H1 (cell line): Measurements from ENCODE around the gene PLA2G2E. TPM values are rescaled to one million over a fixed set of nuclear protein-coding genes. Genes with fewer than 3 reads are reported as not detected.

Experiments used
- CTCF ChIA-PET: fragments of 300-600 bp; sonication (Branson Sonifier 250); formaldehyde crosslinking; loops from one replicate; lab custom pipeline; 2021; ENCODE audit not compliant: partially characterized antibody; lab: Charles Lee
- POLR2A ChIA-PET: fragments of 300-600 bp; sonication (Branson Sonifier 250); formaldehyde crosslinking; loops from one replicate; lab custom pipeline; 2021; ENCODE audit warnings: inconsistent platforms; ENCODE audit not compliant: partially characterized antibody; lab: Charles Lee
- DNase-seq, 2 experiments: peaks; one replicate each; pipeline versions ENCODE4 v3.0.0 to v3.0.0-alpha.2; 2010 to 2022; ENCODE audit warnings: low spot score in 2 of 2, low read depth in 1 of 2, mixed read lengths in 1 of 2
- FAIRE-seq: peaks from 2 replicates; lab custom pipeline; 2011; peaks lifted over from hg19 to GRCh38; lab: Jason Lieb, UNC
- H2AFZ ChIP-seq: 2 replicates; pipeline ENCODE4 v1.8.1; 2012; ENCODE audit warnings: low read length, inconsistent platforms
- H2AK5ac ChIP-seq: 2 replicates; pipeline ENCODE4 v1.6.1; 2013; ENCODE audit warnings: low read depth, low read length
- H2BK120ac ChIP-seq: replicated peaks from 2 replicates; pipeline ENCODE3; 2013; ENCODE audit warnings: low read depth, low read length, inconsistent platforms
- H2BK12ac ChIP-seq: 2 replicates; pipeline ENCODE4 v1.6.1; 2013; ENCODE audit warnings: low read depth, low read length
- H2BK15ac ChIP-seq: 2 replicates; pipeline ENCODE4 v1.6.1; 2013; ENCODE audit warnings: low read length
- H2BK20ac ChIP-seq: 2 replicates; pipeline ENCODE4 v1.6.1; 2013; ENCODE audit warnings: low read length
- H2BK5ac ChIP-seq: 2 replicates; pipeline ENCODE4 v1.6.1; 2013; ENCODE audit warnings: low read depth, low read length
- H3K14ac ChIP-seq: 2 replicates; pipeline ENCODE4 v1.6.1; 2013; ENCODE audit warnings: inconsistent platforms; ENCODE audit not compliant: insufficient read length
- H3K18ac ChIP-seq: 2 replicates; pipeline ENCODE4 v1.6.1; 2013; ENCODE audit warnings: low read length; ENCODE audit errors: extremely low read depth
- H3K23ac ChIP-seq: 2 replicates; pipeline ENCODE4 v1.6.1; 2013; ENCODE audit warnings: inconsistent platforms; ENCODE audit not compliant: insufficient read length
- H3K23me2 ChIP-seq: 2 replicates; pipeline ENCODE4 v1.6.1; 2013; ENCODE audit warnings: low read depth, low read length
- H3K27ac ChIP-seq: 2 replicates; pipeline ENCODE4 v1.6.1; 2011; ENCODE audit warnings: low read depth, low read length, inconsistent platforms
- H3K27me3 ChIP-seq, 4 experiments: replicated peaks in 1 of 4; 1 replicate in 1 of 4; 2 replicates in 3 of 4; pipeline versions ENCODE4 v1.6.1 to v1.8.1; 2011 to 2013; ENCODE audit warnings: low read length in 3 of 4, mild to moderate bottlenecking in 3 of 4, inconsistent platforms in 2 of 4, mixed read lengths in 2 of 4, moderate library complexity in 1 of 4; ENCODE audit not compliant: control insufficient read depth in 3 of 4, insufficient read depth in 3 of 4; ENCODE audit errors: extremely low read depth in 1 of 4
- H3K36me3 ChIP-seq, 4 experiments: 2 replicates each; pipeline versions ENCODE4 v1.6.1 to v1.8.1; 2011 to 2013; ENCODE audit warnings: mild to moderate bottlenecking in 4 of 4, low read length in 3 of 4, moderate library complexity in 2 of 4, control low read depth in 1 of 4, inconsistent platforms in 1 of 4; ENCODE audit not compliant: insufficient read depth in 4 of 4, control insufficient read depth in 2 of 4
- H3K4ac ChIP-seq: replicated peaks from 2 replicates; pipeline ENCODE3; 2013; ENCODE audit warnings: low read length, low read depth, mixed read lengths, inconsistent platforms; ENCODE audit not compliant: insufficient read length
- H3K4me1 ChIP-seq, 4 experiments: replicated peaks in 1 of 4; 1 replicate in 1 of 4; 2 replicates in 3 of 4; pipeline versions ENCODE4 v1.6.1 to v1.8.1; 2011 to 2013; ENCODE audit warnings: low read length in 3 of 4, inconsistent platforms in 2 of 4, mixed read lengths in 1 of 4; ENCODE audit not compliant: insufficient read depth in 4 of 4, control insufficient read depth in 3 of 4
- H3K4me2 ChIP-seq, 2 experiments: 2 replicates each; pipeline versions ENCODE4 v1.6.1 to v1.8.1; 2011 to 2013; ENCODE audit warnings: low read depth in 2 of 2, low read length in 2 of 2, control low read depth in 1 of 2, inconsistent platforms in 1 of 2, mild to moderate bottlenecking in 1 of 2; ENCODE audit not compliant: insufficient read depth in 1 of 2
- H3K4me3 ChIP-seq, 4 experiments: fragments of 200-600, 300-600 bp in 1 of 4; sonication (generic), shearing (Covaris generic), sonication (Bioruptor Twin) in 1 of 4; 2 replicates each; pipeline versions ENCODE4 v1.5.1 to v1.8.1; 2011 to 2016; ENCODE audit warnings: low read length in 4 of 4, low read depth in 3 of 4, control low read depth in 2 of 4, inconsistent platforms in 2 of 4, mild to moderate bottlenecking in 2 of 4, mixed read lengths in 1 of 4, moderate library complexity in 1 of 4; ENCODE audit not compliant: insufficient read depth in 2 of 4; ENCODE audit errors: extremely low read depth in 1 of 4
- H3K56ac ChIP-seq: replicated peaks from 2 replicates; pipeline ENCODE3; 2013; ENCODE audit warnings: low read depth, mild to moderate bottlenecking, mixed read lengths, low read length, inconsistent platforms; ENCODE audit not compliant: insufficient read length
- H3K79me1 ChIP-seq: 2 replicates; pipeline ENCODE4 v1.6.1; 2013; ENCODE audit warnings: low read depth, low read length, control low read depth
- H3K79me2 ChIP-seq, 2 experiments: 2 replicates each; pipeline versions ENCODE4 v1.6.1 to v1.8.1; 2012 to 2013; ENCODE audit warnings: low read length in 2 of 2, mild to moderate bottlenecking in 2 of 2, inconsistent platforms in 1 of 2; ENCODE audit not compliant: insufficient read depth in 2 of 2, control insufficient read depth in 1 of 2
- H3K9ac ChIP-seq, 4 experiments: replicated peaks in 1 of 4; 1 replicate in 1 of 4; 2 replicates in 3 of 4; pipeline versions ENCODE4 v1.6.1 to v1.8.1; 2011 to 2013; ENCODE audit warnings: low read depth in 3 of 4, low read length in 3 of 4, control low read depth in 2 of 4, mild to moderate bottlenecking in 2 of 4, moderate library complexity in 2 of 4, inconsistent platforms in 1 of 4; ENCODE audit errors: extremely low read depth in 1 of 4
- H3K9me3 ChIP-seq, 2 experiments: 2 replicates each; pipeline versions ENCODE4 v1.6.1 to v1.8.1; 2012 to 2013; ENCODE audit warnings: mild to moderate bottlenecking in 2 of 2, moderate library complexity in 2 of 2, control low read depth in 1 of 2, inconsistent platforms in 1 of 2, low read depth in 1 of 2, low read length in 1 of 2, mixed read lengths in 1 of 2; ENCODE audit not compliant: insufficient read depth in 2 of 2
- H4K20me1 ChIP-seq, 2 experiments: replicated peaks in 1 of 2; 2 replicates each; pipeline versions ENCODE3 to v1.8.1; 2011 to 2013; ENCODE audit warnings: inconsistent platforms in 2 of 2, low read length in 2 of 2, mild to moderate bottlenecking in 1 of 2; ENCODE audit not compliant: insufficient read depth in 2 of 2, control insufficient read depth in 1 of 2
- H4K5ac ChIP-seq: 2 replicates; pipeline ENCODE4 v1.6.1; 2013; ENCODE audit warnings: low read length, low read depth, mixed read lengths, inconsistent platforms; ENCODE audit not compliant: insufficient read length
- H4K8ac ChIP-seq: 2 replicates; pipeline ENCODE4 v1.8.0; 2013; ENCODE audit warnings: mild to moderate bottlenecking, moderate library complexity, low read length, inconsistent platforms; ENCODE audit not compliant: insufficient read depth; ENCODE audit errors: extremely low read depth
- H4K91ac ChIP-seq: replicated peaks from 2 replicates; pipeline ENCODE3; 2013; ENCODE audit warnings: low read length, mixed read lengths, inconsistent platforms; ENCODE audit not compliant: insufficient read length
- CTBP2 ChIP-seq: IDR thresholded peaks from 2 replicates; pipeline ENCODE4 v1.7.0; 2011; ENCODE audit warnings: borderline replicate concordance, mild to moderate bottlenecking, moderate library complexity, mixed read lengths, low read length; ENCODE audit not compliant: insufficient read depth, insufficient read length
- GTF2F1 ChIP-seq: IDR thresholded peaks from 2 replicates; pipeline ENCODE4 v1.6.1; 2012; ENCODE audit warnings: low read depth, low read length, improper control_type of control experiment, borderline replicate concordance
- NRF1 ChIP-seq: IDR thresholded peaks from 2 replicates; pipeline ENCODE4 v1.6.1; 2011; ENCODE audit warnings: mild to moderate bottlenecking, low read depth, low read length, improper control_type of control experiment
- RAD21 ChIP-seq, 2 experiments: IDR thresholded peaks in 1 of 2; conservative IDR thresholded peaks in 1 of 2; 2 replicates each; pipeline ENCODE4 v1.6.1; 2011; ENCODE audit warnings: low read depth in 2 of 2, low read length in 2 of 2, improper control_type of control experiment in 1 of 2, inconsistent platforms in 1 of 2, mild to moderate bottlenecking in 1 of 2, moderate library complexity in 1 of 2
- SIX5 ChIP-seq: IDR thresholded peaks from 2 replicates; pipeline ENCODE4 v1.6.1; 2011; ENCODE audit warnings: mild to moderate bottlenecking, low read depth, low read length
- USF2 ChIP-seq: IDR thresholded peaks from 2 replicates; pipeline ENCODE4 v1.6.1; 2011; ENCODE audit warnings: low read length, improper control_type of control experiment
- WGBS, 2 experiments: shearing (Covaris generic) in 1 of 2; methylation state at CpG; one replicate each; pipeline versions ENCODE4 v1.1.6 to v1.1.7; 2013 to 2015; ENCODE audit warnings: low lambda C conversion rate in 2 of 2, mixed read lengths in 2 of 2, inconsistent platforms in 1 of 2, low coverage in 1 of 2, missing lambda C conversion rate in 1 of 2; ENCODE audit not compliant: insufficient replicate concordance in 2 of 2, insufficient coverage in 1 of 2, insufficient read length in 1 of 2; ENCODE audit errors: extremely low coverage in 1 of 2, missing lambda C conversion rate in 1 of 2; 5-methylcytosine and 5-hydroxymethylcytosine counted together
- polyA plus RNA-seq, 7 experiments: library from polyadenylated mRNA; depleted of rRNA in 3 of 7; stranded (reverse) in 5 of 7; unstranded in 2 of 7; fragments of >200 nt in 5 of 7; fragments of 200-250 nt in 2 of 7; gene quantifications; 1 replicate in 5 of 7; 2 replicates in 1 of 7; 4 replicates in 1 of 7; pipeline versions ENCODE4 v1.2.1 to v1.2.3, GENCODE V29; 2011 to 2013; ENCODE audit warnings: missing spikeins in 2 of 7, mixed read lengths in 2 of 7
- total RNA-seq: library from RNA; stranded (reverse); fragmentation: NEBNext Ultra II Directional; extraction: Animal tissue kit (Norgen Biotek cat#: 25700); gene quantifications from 2 replicates; pipeline ENCODE4 v1.2.1, GENCODE V29; 2021

Gene PLA2G2E
- total and polyA plus RNA-seq, 2 of the 8 experiments (the other 6 are each of a cell fraction or from before 2014, with no cell fraction given): not detected

DNA sequence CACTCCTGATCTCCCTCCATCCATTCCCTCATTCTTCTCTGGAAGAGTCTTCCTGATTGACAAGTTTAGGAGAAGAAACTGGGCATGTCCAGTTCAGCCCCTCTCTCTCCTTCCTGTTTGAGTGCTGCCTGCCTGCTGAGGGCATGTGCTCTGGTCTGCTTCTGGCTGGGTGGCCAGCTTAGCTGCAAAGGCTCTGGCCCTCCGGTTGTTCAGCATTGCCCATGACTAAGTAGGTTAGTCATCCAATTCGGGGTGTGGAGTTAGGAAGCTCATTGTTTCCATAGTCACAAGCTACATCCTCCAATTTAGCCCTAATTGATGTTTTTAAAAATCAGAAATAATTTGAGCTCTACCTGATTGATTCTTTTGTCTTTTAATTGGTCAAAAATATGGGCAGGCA, 25.6 kb upstream of the PLA2G2E start:
- H4K20me1 ChIP-seq: no peaks in the 10 kb centered on the region
- no peak overlapping the region for H3K4ac ChIP-seq
- no peak overlapping the region for H2BK15ac ChIP-seq
- no peak overlapping the region for H2BK120ac ChIP-seq
- H2BK20ac ChIP-seq: no peak overlapping the region
- no peaks in the 10 kb centered on the region for H3K27me3 ChIP-seq
- DNase-seq (peak in 1 of 2 experiments; percentile 38), FAIRE-seq (no peak)
- H4K8ac ChIP-seq: no peak overlapping the region
- ChIA-PET CTCF (interaction anchor here (0.7 to 1.0 kb wide), 3 partner anchors 26 to 265 kb away, joined by 3 read pairs; no protein-coding TSS in a partner anchor), POLR2A (no interaction called here)
- 0 out of 7 replicates have a peak, but pooled peaks cover 0 to 3% (median under 1%) of the 10 kb centered on the region in 4 experiments for H3K4me1 ChIP-seq
- H3K36me3 ChIP-seq: no peaks in the 10 kb centered on the region
- no peak overlapping the region for H3K27ac ChIP-seq
- H4K91ac ChIP-seq: peak overlapping the region; percentile 65
- WGBS, 2 experiments: 83% methylated on average over 2 of the region's 2 CpGs; no CpG with 5 or more reads in 1 of the 2 experiments
- H3K23me2 ChIP-seq: no peaks in the 10 kb centered on the region; the same call in 1 of the 2 replicates
- H3K56ac ChIP-seq: no peak overlapping the region
- H3K4me2 ChIP-seq: no peak overlapping the region
- peaks cover 4 to 5% of the 10 kb centered on the region in 2 experiments; a peak in 2 of 4 replicates for H3K9me3 ChIP-seq
- H3K18ac ChIP-seq: peak overlapping the region; percentile 48; the same call in 1 of the 2 replicates
- H4K5ac ChIP-seq: no peak overlapping the region
- peak overlapping the region; percentile 68; the same call in 1 of the 2 replicates for H2BK12ac ChIP-seq
- H3K79me2 ChIP-seq: no peaks in the 10 kb centered on the region
- H3K4me3 ChIP-seq: no peak overlapping the region
- H3K14ac ChIP-seq: no peak overlapping the region
- H3K79me1 ChIP-seq: no peaks in the 10 kb centered on the region
- H3K9ac ChIP-seq: no peak overlapping the region
- H2BK5ac ChIP-seq: no peak overlapping the region
- peak overlapping the region; percentile 65; the same call in 1 of the 2 replicates for H2AFZ ChIP-seq
- H3K23ac ChIP-seq: no peak overlapping the region
- H2AK5ac ChIP-seq: no peak overlapping the region
- TF ChIP-seq USF2 (no peak), CTBP2 (no peak), SIX5 (no peak), NRF1 (no peak), RAD21 (IDR thresholded peaks at IDR 0.05 in 1 of 2, conservative IDR thresholded peaks at IDR 0.05 in 1 of 2; ENCODE audit: low read depth in 2 of 2, low read length in 2 of 2) (no peak), GTF2F1 (no peak)
